Liver (tissue), 5 donors: ENCODE data around the gene ZNF786. TPM values are rescaled to one million over a fixed set of nuclear protein-coding genes. Genes with fewer than 3 reads are reported as not detected.

Experiments
- polyA plus RNA-seq, 2 donors: library from polyadenylated mRNA; stranded (reverse) in 1 of 2; unstranded in 1 of 2; fragments of 200-250 nt in 1 of 2; fragments of >200 nt in 1 of 2; fragmentation: Nextera tagmentation in 1 of 2; extraction: Ambion mirVana in 1 of 2; gene quantifications; one replicate each; pipeline versions ENCODE4 v1.2.1 to v1.2.3, GENCODE V29; 2013 to 2015
- small RNA-seq: library from RNA; depleted of rRNA; stranded (forward); fragments of <200 nt; gene quantifications from one replicate; pipeline ENCODE3, GENCODE V24; 2014
- total RNA-seq, 2 donors: library from RNA; depleted of rRNA; stranded (reverse); fragments of >200 nt; gene quantifications; one replicate each; pipeline ENCODE4 v1.2.3, GENCODE V29; 2014
- donor health status: healthy.
- donor health status: healthy.
- donor health status: healthy.

The ZNF786 gene
- total and polyA plus RNA-seq, 4 donors, result 1.0 to 5.9 (median 2.3) TPM

Small RNAs within 50 kb of the gene (small RNA-seq; reads per million reads assigned to genes)
- gene COX6B1P1 (not detected), gene RN7SL521P (0.60 reads per million, percentile 63 among the genes with 10 or more reads in this experiment), gene RNU6-650P (not detected)

Other genes starting within 250 kb of the ZNF786 start
- 10 to 100 TPM in 1 of 2 donors, 1 to 10 TPM in 1; 2.8 to 21.3 TPM for gene EZH2, start 206.4 kb downstream of the ZNF786 start, total RNA-seq
- gene EZH2, start 206.4 kb downstream of the ZNF786 start, polyA plus RNA-seq, result 1 to 10 TPM; 2.0 to 2.3 TPM
- 100 to 1,000 TPM; 201 to 502 TPM for gene PDIA4, start 62.2 kb downstream of the ZNF786 start, total RNA-seq
- gene PDIA4, start 62.2 kb downstream of the ZNF786 start, polyA plus RNA-seq, result 100 to 1,000 TPM; 133 to 265 TPM
- under 1 TPM; 0.84 to 0.98 TPM for gene ZNF425, start 35.6 kb upstream of the ZNF786 start, total RNA-seq
- gene ZNF425, start 35.6 kb upstream of the ZNF786 start, polyA plus RNA-seq, result under 1 TPM; 0.25 to 0.32 TPM
- gene ZNF398, start 56.7 kb upstream of the ZNF786 start, total RNA-seq, result 1 to 10 TPM; 6.3 to 7.8 TPM
- gene ZNF398, start 56.7 kb upstream of the ZNF786 start, polyA plus RNA-seq, result 1 to 10 TPM; 1.5 to 2.6 TPM
- 10 to 100 TPM; 13.8 to 78.6 TPM for gene ZNF282, start 104.8 kb upstream of the ZNF786 start, total RNA-seq
- 10 to 100 TPM in 1 of 2 donors, 1 to 10 TPM in 1; 2.0 to 12.4 TPM for gene ZNF282, start 104.8 kb upstream of the ZNF786 start, polyA plus RNA-seq
- gene ZNF212, start 148.9 kb upstream of the ZNF786 start, total RNA-seq, result 1 to 10 TPM; 3.5 to 4.9 TPM
- 1 to 10 TPM; 3.4 to 3.9 TPM for gene ZNF212, start 148.9 kb upstream of the ZNF786 start, polyA plus RNA-seq
- gene ZNF783, start 171.5 kb upstream of the ZNF786 start, total RNA-seq, result 1 to 10 TPM; 2.0 to 4.3 TPM
- gene ZNF783, start 171.5 kb upstream of the ZNF786 start, polyA plus RNA-seq, result 1 to 10 TPM; 1.5 to 1.7 TPM